K562 (cell line): ENCODE measurements around the gene BCL2L1. TPM values are rescaled to one million over a fixed set of nuclear protein-coding genes. Genes with fewer than 3 reads are reported as not detected.

ENCODE experiments used
- ATAC-seq: fragments of 200-7000 bp; cut with Tn5 transposase; 3 replicates; pipeline ENCODE4 v1.9.1; 2020; ENCODE audit warnings: moderate library complexity
- BruUV-seq: library from RNA; stranded (reverse); fragments of 400-500 nt; replicated peaks from 2 replicates; lab custom pipeline; 2021; lab: Mats Ljungman, UMichigan
- CTCF ChIA-PET: fragments of 300-600 bp; formaldehyde crosslinking; extraction: SDS; loops from one replicate; lab custom pipeline; 2021; ENCODE audit warnings: low intra/inter-chr PET ratio; lab: Yijun Ruan, JAX
- POLR2A ChIA-PET: fragments of 300-600, 350-650 bp; sonication (Branson Sonifier 250); formaldehyde crosslinking; extraction: SDS; loops from one replicate; lab custom pipeline; 2021; ENCODE audit warnings: antibody characterized with exemption, inconsistent platforms; lab: Yijun Ruan, JAX
- DNase-seq, 4 experiments: peaks; one replicate each; pipeline versions ENCODE4 v3.0.0 to v3.0.0-alpha.2; 2011 to 2018; ENCODE audit warnings: low spot score in 3 of 4, mixed read lengths in 3 of 4; ENCODE audit errors: extremely low read depth in 1 of 4
- FAIRE-seq: peaks from 2 replicates; lab custom pipeline; 2011; peaks lifted over from hg19 to GRCh38; lab: Jason Lieb, UNC
- H2AFZ ChIP-seq: 2 replicates; pipeline ENCODE4 v1.6.0; 2011; ENCODE audit warnings: low read depth, low read length, control low read depth, inconsistent platforms
- H3K27ac ChIP-seq: fragments of 200-600 bp; 3 replicates; pipeline ENCODE4 v1.8.0; 2011; ENCODE audit warnings: low read depth, mild to moderate bottlenecking, control low read depth, inconsistent platforms, low read length, moderate library complexity, mixed read lengths; ENCODE audit errors: extremely low read depth
- H3K27me3 ChIP-seq, 2 experiments: fragments of 300-600 bp in 1 of 2; 2 replicates in 1 of 2; 3 replicates in 1 of 2; pipeline versions ENCODE4 v1.6.0 to v1.8.0; 2011; ENCODE audit warnings: inconsistent platforms in 2 of 2, low read length in 2 of 2, mild to moderate bottlenecking in 1 of 2, mixed read lengths in 1 of 2, moderate library complexity in 1 of 2; ENCODE audit not compliant: control insufficient read depth in 2 of 2, insufficient read depth in 2 of 2
- H3K36me3 ChIP-seq: fragments of 300-600 bp; 3 replicates; pipeline ENCODE4 v1.8.0; 2011; ENCODE audit warnings: mild to moderate bottlenecking, low read length, inconsistent platforms; ENCODE audit not compliant: control insufficient read depth, insufficient read depth
- H3K4me1 ChIP-seq, 2 experiments: fragments of 200-600 bp in 1 of 2; replicated peaks in 1 of 2; 2 replicates in 1 of 2; 3 replicates in 1 of 2; pipeline versions ENCODE4 v1.5.1 to v1.8.0; 2011; ENCODE audit warnings: inconsistent platforms in 2 of 2, low read length in 2 of 2, mild to moderate bottlenecking in 1 of 2, mixed read lengths in 1 of 2, moderate library complexity in 1 of 2; ENCODE audit not compliant: control insufficient read depth in 2 of 2, insufficient read depth in 2 of 2
- H3K4me2 ChIP-seq: 2 replicates; pipeline ENCODE4 v1.6.1; 2011; ENCODE audit warnings: low read length, control low read depth, inconsistent platforms, mixed read lengths; ENCODE audit not compliant: insufficient read depth
- H3K4me3 ChIP-seq: fragments of 200-600 bp; sonication (generic), shearing (Covaris generic); 2 replicates; pipeline ENCODE4 v1.5.1; 2016; ENCODE audit warnings: control low read depth, inconsistent platforms
- H3K79me2 ChIP-seq: fragments of 200-600 bp; 3 replicates; pipeline ENCODE4 v1.8.0; 2011; ENCODE audit warnings: low read length, inconsistent platforms; ENCODE audit not compliant: control insufficient read depth, insufficient read depth
- H3K9ac ChIP-seq, 2 experiments: 2 replicates each; pipeline versions ENCODE4 v1.6.0 to v1.6.1; 2011; ENCODE audit warnings: low read depth in 2 of 2, low read length in 2 of 2, control low read depth in 1 of 2, inconsistent platforms in 1 of 2, mild to moderate bottlenecking in 1 of 2, mixed read lengths in 1 of 2; ENCODE audit not compliant: insufficient read depth in 1 of 2
- H3K9me1 ChIP-seq: one replicate; pipeline ENCODE4 v1.6.0; 2011; ENCODE audit warnings: inconsistent platforms, mild to moderate bottlenecking, low read length, moderate library complexity; ENCODE audit not compliant: control insufficient read depth, insufficient read depth
- H3K9me3 ChIP-seq: replicated peaks from 2 replicates; pipeline ENCODE4 v1.5.1; 2011; ENCODE audit warnings: low read depth, low read length, inconsistent platforms; ENCODE audit not compliant: control insufficient read depth, insufficient read depth
- H4K20me1 ChIP-seq: replicated peaks from 2 replicates; pipeline ENCODE4 v1.6.1; 2011; ENCODE audit warnings: low read length, inconsistent platforms, mixed read lengths; ENCODE audit not compliant: control insufficient read depth, insufficient read depth
- DPF2 ChIP-seq: fragments of 450-650 bp; IDR thresholded peaks from 2 replicates; pipeline ENCODE4 v1.6.1; 2016
- KAT2B ChIP-seq: IDR thresholded peaks from one replicate; pipeline ENCODE4 v1.6.1; 2012; ENCODE audit warnings: low read depth, mild to moderate bottlenecking, control low read depth, inconsistent platforms, low read length, moderate library complexity
- KLF13 ChIP-seq: fragments of 450-650 bp; IDR thresholded peaks from 2 replicates; pipeline ENCODE4 v1.6.1; 2016; ENCODE audit warnings: missing genetic modification characterization, low read depth, mild to moderate bottlenecking, missing compliant biosample characterization, moderate library complexity, borderline replicate concordance
- LARP7 ChIP-seq: fragments of 450-650 bp; IDR thresholded peaks from 2 replicates; pipeline ENCODE4 v1.6.1; 2016
- MCM5 ChIP-seq: fragments of 450-650 bp; IDR thresholded peaks from 2 replicates; pipeline ENCODE4 v1.6.1; 2016; ENCODE audit warnings: low read depth
- MTA3 ChIP-seq: fragments of 450-650 bp; formaldehyde crosslinking; IDR thresholded peaks from 2 replicates; pipeline ENCODE4 v1.6.1; 2017; ENCODE audit warnings: mild to moderate bottlenecking, borderline replicate concordance
- NR2F6 ChIP-seq: fragments of 450-650 bp; formaldehyde crosslinking; IDR thresholded peaks from 2 replicates; pipeline ENCODE4 v1.4.0; 2020; ENCODE audit warnings: mild to moderate bottlenecking
- POLR2H ChIP-seq: IDR thresholded peaks from 2 replicates; pipeline ENCODE4 v1.6.1; 2016; ENCODE audit warnings: missing genetic modification characterization, low read depth, mild to moderate bottlenecking, control low read depth, missing compliant biosample characterization, moderate library complexity
- RCOR1 ChIP-seq, 2 experiments: IDR thresholded peaks; 2 replicates each; pipeline ENCODE4 v1.6.1; 2012; ENCODE audit warnings: low read depth in 2 of 2, low read length in 2 of 2, borderline replicate concordance in 1 of 2, improper control_type of control experiment in 1 of 2
- SFPQ ChIP-seq: fragments of 200-400 bp; formaldehyde crosslinking; IDR thresholded peaks from 2 replicates; pipeline ENCODE4 v1.6.1; 2017; ENCODE audit warnings: mild to moderate bottlenecking, low read depth, low read length, moderate library complexity
- SOX6 ChIP-seq: fragments of 450-650 bp; IDR thresholded peaks from 2 replicates; pipeline ENCODE4 v1.6.1; 2014; ENCODE audit warnings: mild to moderate bottlenecking
- SRSF7 ChIP-seq: fragments of 200-400 bp; formaldehyde crosslinking; optimal IDR thresholded peaks from 2 replicates; pipeline ENCODE3; 2017; ENCODE audit warnings: mild to moderate bottlenecking, low read depth, low read length
- ZKSCAN8 ChIP-seq: fragments of 200-800 bp; sonication (Bioruptor generic); IDR thresholded peaks from 2 replicates; pipeline ENCODE4 v1.6.1; 2016; ENCODE audit warnings: missing genetic modification characterization, missing compliant biosample characterization
- ZNF217 ChIP-seq: sonication (generic); formaldehyde crosslinking; IDR thresholded peaks from 2 replicates; pipeline ENCODE4 v1.8.0; 2022; ENCODE audit warnings: mild to moderate bottlenecking, missing genetic modification reagents
- ZNF586 ChIP-seq: fragments of 450-650 bp; formaldehyde crosslinking; conservative IDR thresholded peaks from 2 replicates; pipeline ENCODE4 v1.4.0; 2020; ENCODE audit warnings: mild to moderate bottlenecking, moderate library complexity
- ZNF644 ChIP-seq: fragments of 200-800 bp; sonication (Bioruptor generic); IDR thresholded peaks from 2 replicates; pipeline ENCODE4 v1.6.1; 2016; ENCODE audit warnings: low read depth, missing genetic modification characterization, missing compliant biosample characterization
- ZNF707 ChIP-seq: fragments of 250-450 bp; sonication (Bioruptor Pico); conservative IDR thresholded peaks from 2 replicates; pipeline ENCODE4 v1.8.0; 2022; ENCODE audit warnings: inconsistent platforms, mild to moderate bottlenecking, moderate library complexity
- WGBS: fragments of 100-300 bp; shearing (Covaris generic); methylation state at CpG from one replicate; pipeline ENCODE4 v1.1.6; 2016; ENCODE audit warnings: low coverage, mixed read lengths; ENCODE audit not compliant: insufficient coverage; ENCODE audit errors: missing lambda C conversion rate; 5-methylcytosine and 5-hydroxymethylcytosine counted together
- in situ Hi-C: fragments of 300-500 bp; cut with MboI; formaldehyde crosslinking; loops from 4 replicates; pipeline ENCODE4 v1.15.0; 2018; ENCODE audit warnings: inconsistent platforms, mixed read lengths
- intact Hi-C: fragments of 100-400 bp; cut with micrococcal nuclease; formaldehyde crosslinking; loops from 2 replicates; pipeline ENCODE4 v1.14.2; 2022
- polyA plus RNA-seq, 8 experiments: library from polyadenylated mRNA; depleted of rRNA in 4 of 8; stranded (reverse) in 5 of 8; unstranded in 3 of 8; fragments of >200 nt; fragmentation: Nextera tagmentation in 2 of 8; fragmentation: Illumina TruSeq in 1 of 8; extraction: Ambion mirVana in 2 of 8; extraction: Trizol in 1 of 8; gene quantifications; 2 replicates each; pipeline versions ENCODE4 v1.2.1 to v1.2.3, GENCODE V29; 2011 to 2014; ENCODE audit warnings: inconsistent platforms in 1 of 8, missing spikeins in 1 of 8
- total RNA-seq, 7 experiments: library from RNA; depleted of rRNA in 6 of 7; stranded (reverse); fragments of >200 nt in 6 of 7; fragmentation: Illumina TruSeq in 2 of 7; extraction: Trizol in 2 of 7; gene quantifications; 2 replicates each; pipeline versions ENCODE4 v1.2.1 to v1.2.3, GENCODE V29; 2011 to 2021; ENCODE audit warnings: low replicate concordance in 1 of 7

The BCL2L1 gene
- total and polyA plus RNA-seq, 9 of the 15 experiments (the other 6 are each of a cell fraction or from before 2014, with no cell fraction given) = 3.3 to 182 (median 120) TPM

DNA sequence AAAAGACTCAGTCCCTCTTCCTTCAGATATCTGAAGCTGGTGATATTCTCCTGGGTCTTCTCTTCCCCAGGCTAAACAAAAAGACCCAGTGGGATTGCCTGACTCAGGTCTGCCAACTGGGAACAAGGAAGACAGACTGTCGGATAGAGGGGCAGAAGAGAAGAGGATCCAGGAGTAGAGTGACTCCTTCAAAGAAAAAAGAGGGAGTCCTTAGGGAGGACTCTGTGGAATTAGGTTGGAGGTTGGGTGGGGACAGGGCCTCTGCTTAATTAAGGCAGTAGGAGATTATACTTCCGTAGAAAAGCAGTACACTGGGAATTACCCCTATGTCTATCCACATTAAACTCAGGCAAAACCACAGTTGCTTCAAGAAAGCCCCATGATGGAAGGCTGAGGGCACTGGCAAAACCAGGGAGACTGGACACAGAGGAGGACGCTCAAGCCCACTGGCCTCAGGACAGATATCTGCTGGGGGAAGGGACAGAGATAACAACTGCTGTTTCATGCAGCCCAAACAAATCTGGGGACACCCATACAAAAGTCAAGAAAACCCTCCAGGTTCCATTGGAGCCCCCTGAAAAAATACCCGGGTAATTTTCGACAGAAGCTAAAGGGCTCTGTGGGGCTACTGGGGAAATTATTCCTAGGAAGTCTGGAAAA is 5.7 kb downstream of the BCL2L1 start:
- Histone ChIP-seq H3K79me2 (peaks cover 100% of the 10 kb centered on the region), H2AFZ (no peak overlapping the region), H3K4me1 (peaks cover 33 to 56% of the 10 kb centered on the region in 2 experiments), H3K4me3 (peak overlapping the region; percentile 88), H3K9me3 (no peaks in the 10 kb centered on the region), H3K9me1 (no peaks in the 10 kb centered on the region), H3K27me3 (no peaks in the 10 kb centered on the region), H3K36me3 (peaks cover 95% of the 10 kb centered on the region), H3K4me2 (peak overlapping the region; percentile 87), H3K27ac (peak overlapping the region; percentile 59), H4K20me1 (peaks cover 20% of the 10 kb centered on the region), H3K9ac (peak overlapping the region; percentile 54 to 66; a peak in 3 of 4 replicates)
- ATAC-seq (peak; percentile 51), FAIRE-seq (peak; percentile 76), DNase-seq (peak in 2 of 4 experiments; percentile 50 to 60)
- ChIA-PET CTCF (no interaction called here), POLR2A (interaction anchor here (0.9 to 1.9 kb wide), 4 partner anchors 10 to 110 kb away, joined by 3 to 5 read pairs (median 4); no protein-coding TSS in a partner anchor)
- intact Hi-C loops (no loop called here), in situ Hi-C loops (no loop called here)
- BruUV-seq = no TSS peak
- 10% methylated on average over 5 of the region's 5 CpGs for WGBS
- no peak for TF ChIP-seq ZNF586 (CRISPR knock-in tag)
- TF ChIP-seq SOX6 = no peak
- peak; percentile 13; the same call in 1 of the 2 replicates for TF ChIP-seq MTA3
- TF ChIP-seq ZNF707 (CRISPR knock-in tag) = no peak
- no peak for TF ChIP-seq ZNF644
- TF ChIP-seq KAT2B = no peak
- no peak for TF ChIP-seq KLF13 (tag)
- TF ChIP-seq MCM5 = no peak
- TF ChIP-seq ZKSCAN8 = 0 out of 2 replicates have a peak, but pooled peaks have one; percentile 43
- TF ChIP-seq NR2F6 (CRISPR knock-in tag) = no peak
- TF ChIP-seq LARP7 = no peak
- TF ChIP-seq DPF2 = peak; percentile 36; the same call in 1 of the 2 replicates
- TF ChIP-seq ZNF217 = no peak
- no peak for TF ChIP-seq SFPQ
- TF ChIP-seq RCOR1 (IDR thresholded peaks at IDR 0.05; ENCODE audit: borderline replicate concordance in 1 of 2, low read depth in 2 of 2, low read length in 2 of 2) = peak in 1 of 2 experiments; percentile 73; a peak in 2 of 4 replicates
- no peak for TF ChIP-seq SRSF7
- TF ChIP-seq POLR2H (tag) = no peak
